ENCODE results near the gene MRPS25. TPM values are rescaled to one million over a fixed set of nuclear protein-coding genes. Genes with fewer than 3 reads are reported as not detected.

The MRPS25 gene
- total RNA-seq, 1 experiment from 2014 or later, result 58.3 TPM

DNA sequence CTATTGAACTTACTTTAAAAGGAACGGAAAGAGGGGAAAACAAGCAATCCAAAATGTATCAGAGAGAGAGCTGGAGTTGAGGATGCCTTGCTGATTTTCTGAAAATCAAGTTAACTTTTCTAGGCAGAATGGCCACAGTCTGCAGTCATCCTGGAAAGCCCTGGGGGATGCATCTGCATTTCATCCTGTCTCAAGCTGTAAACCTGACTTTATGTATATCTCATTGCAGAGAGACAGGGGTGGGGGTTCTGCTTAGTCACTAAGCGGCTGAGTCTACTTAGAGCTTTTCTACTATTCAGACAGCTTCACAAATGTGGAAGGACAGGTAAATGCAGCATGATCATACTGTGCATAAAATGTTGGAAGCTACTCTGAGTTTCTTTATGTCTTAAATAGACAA, 41.4 kb downstream of the MRPS25 start (continued):
- TF ChIP-seq SP1 (IDR thresholded peaks at IDR 0.05; ENCODE audit: low read depth), result no peak
- TF ChIP-seq, protein P1, sequence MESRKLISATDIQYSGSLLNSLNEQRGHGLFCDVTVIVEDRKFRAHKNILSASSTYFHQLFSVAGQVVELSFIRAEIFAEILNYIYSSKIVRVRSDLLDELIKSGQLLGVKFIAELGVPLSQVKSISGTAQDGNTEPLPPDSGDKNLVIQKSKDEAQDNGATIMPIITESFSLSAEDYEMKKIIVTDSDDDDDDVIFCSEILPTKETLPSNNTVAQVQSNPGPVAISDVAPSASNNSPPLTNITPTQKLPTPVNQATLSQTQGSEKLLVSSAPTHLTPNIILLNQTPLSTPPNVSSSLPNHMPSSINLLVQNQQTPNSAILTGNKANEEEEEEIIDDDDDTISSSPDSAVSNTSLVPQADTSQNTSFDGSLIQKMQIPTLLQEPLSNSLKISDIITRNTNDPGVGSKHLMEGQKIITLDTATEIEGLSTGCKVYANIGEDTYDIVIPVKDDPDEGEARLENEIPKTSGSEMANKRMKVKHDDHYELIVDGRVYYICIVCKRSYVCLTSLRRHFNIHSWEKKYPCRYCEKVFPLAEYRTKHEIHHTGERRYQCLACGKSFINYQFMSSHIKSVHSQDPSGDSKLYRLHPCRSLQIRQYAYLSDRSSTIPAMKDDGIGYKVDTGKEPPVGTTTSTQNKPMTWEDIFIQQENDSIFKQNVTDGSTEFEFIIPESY (IDR thresholded peaks at IDR 0.05; ENCODE audit: extremely low read depth, insufficient replicate concordance, low read length), result no peak

DNA sequence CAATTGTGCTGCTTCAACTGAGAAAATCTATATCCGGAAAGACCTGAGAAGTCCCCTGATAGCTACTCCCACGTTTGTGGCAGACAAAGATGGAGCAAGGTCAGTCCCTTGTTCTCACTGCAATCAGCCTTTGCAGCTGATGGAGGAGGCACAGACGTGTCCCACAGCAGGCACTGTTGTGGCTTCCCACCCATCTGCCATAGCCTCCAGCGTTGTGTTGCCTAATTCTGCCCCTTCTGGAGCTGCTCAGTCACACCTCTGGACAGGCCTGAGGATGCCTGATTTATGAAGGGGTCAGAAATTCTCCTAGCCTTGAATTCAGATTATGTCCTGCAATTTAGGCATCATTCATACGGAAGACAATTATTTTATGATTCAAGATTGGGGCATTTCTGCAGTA, 41.9 kb downstream of the MRPS25 start:
- Histone ChIP-seq H3K4me3 (replicated peaks in 1 of 2; ENCODE audit: low read depth in 1 of 2, low read length in 2 of 2) (no peak overlapping the region), H3K4me1 (ENCODE audit: control insufficient read depth in 1 of 2, insufficient read depth in 2 of 2, low read length in 2 of 2) (no peaks in the 10 kb centered on the region), H3K27ac (ENCODE audit: low read depth, low read length) (no peak overlapping the region), H3K4me2 (ENCODE audit: low read length) (no peak overlapping the region), H3K36me3 (ENCODE audit: control insufficient read depth in 1 of 2, insufficient read depth in 2 of 2, low read length in 2 of 2) (peaks cover 22 to 36% of the 10 kb centered on the region in 2 experiments; a peak in 3 of 4 replicates), H3K27me3 (ENCODE audit: insufficient read depth, low read length) (no peaks in the 10 kb centered on the region), H2AFZ (ENCODE audit: low read depth, low read length, poor library complexity, severe bottlenecking) (no peak overlapping the region), H3K79me2 (ENCODE audit: insufficient read depth, low read length) (no peaks in the 10 kb centered on the region), H4K20me1 (ENCODE audit: insufficient read depth) (no peaks in the 10 kb centered on the region), H3K9ac (ENCODE audit: low read length) (no peak overlapping the region), H3K9me2 (ENCODE audit: insufficient read depth) (no peaks in the 10 kb centered on the region), H3K9me3 (ENCODE audit: control insufficient read depth in 1 of 2, insufficient read depth in 1 of 2, low read depth in 1 of 2, low read length in 2 of 2) (no peaks in the 10 kb centered on the region)
- ATAC-seq (no peak), DNase-seq (ENCODE audit: low read depth, low spot score) (no peak)
- ChIA-PET RAD21 (ENCODE audit: low non-redundant PET in 1 of 2, low total read pairs in 2 of 2, uncharacterized antibody in 2 of 2, unreplicated experiment in 2 of 2) (no interaction called here), POLR2A (no interaction called here), CTCF (no interaction called here)
- intact Hi-C loops (cut with micrococcal nuclease), result no loop called here
- BruUV-seq (replicated peaks), result no TSS peak
- TF ChIP-seq RAD21 (IDR thresholded peaks at IDR 0.05; ENCODE audit: low read depth) (no peak), TCF7L2 (IDR thresholded peaks at IDR 0.05; ENCODE audit: borderline replicate concordance, extremely low read depth, insufficient read depth, insufficient read length) (no peak)

DNA sequence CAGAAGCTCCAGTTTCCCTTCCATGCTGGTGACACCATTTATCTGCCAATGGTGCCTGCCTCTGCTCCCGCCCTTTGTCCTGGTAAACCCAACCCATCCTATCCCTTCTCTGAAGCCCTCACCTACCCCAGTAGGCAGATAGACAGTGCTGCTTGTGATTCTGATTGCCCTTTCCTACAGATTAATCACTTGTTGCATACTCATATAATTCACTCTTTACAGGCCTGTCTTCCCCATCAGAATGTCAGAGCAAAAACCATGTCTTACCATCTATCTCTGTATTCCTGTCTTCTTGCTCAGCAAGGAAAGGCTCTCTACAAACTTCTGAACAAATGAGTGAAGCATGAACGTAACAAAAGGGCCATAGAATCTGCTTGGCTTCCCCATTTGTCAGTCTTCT, 47.9 kb downstream of the MRPS25 start:
- Histone ChIP-seq H3K4me3 (replicated peaks in 1 of 2; ENCODE audit: low read depth in 1 of 2, low read length in 2 of 2) (no peak overlapping the region), H3K36me3 (ENCODE audit: control insufficient read depth in 1 of 2, insufficient read depth in 2 of 2, low read length in 2 of 2) (peaks cover 19 to 31% of the 10 kb centered on the region in 2 experiments; a peak in 3 of 4 replicates), H4K20me1 (ENCODE audit: insufficient read depth) (no peaks in the 10 kb centered on the region), H3K27ac (ENCODE audit: low read depth, low read length) (no peak overlapping the region), H3K79me2 (ENCODE audit: insufficient read depth, low read length) (no peaks in the 10 kb centered on the region), H3K4me1 (ENCODE audit: control insufficient read depth in 1 of 2, insufficient read depth in 2 of 2, low read length in 2 of 2) (no peaks in the 10 kb centered on the region), H3K4me2 (ENCODE audit: low read length) (no peak overlapping the region), H3K9me2 (ENCODE audit: insufficient read depth) (no peaks in the 10 kb centered on the region), H3K9me3 (ENCODE audit: control insufficient read depth in 1 of 2, insufficient read depth in 1 of 2, low read depth in 1 of 2, low read length in 2 of 2) (no peaks in the 10 kb centered on the region), H3K27me3 (ENCODE audit: insufficient read depth, low read length) (no peaks in the 10 kb centered on the region), H2AFZ (ENCODE audit: low read depth, low read length, poor library complexity, severe bottlenecking) (no peak overlapping the region), H3K9ac (ENCODE audit: low read length) (no peak overlapping the region)
- intact Hi-C loops (cut with micrococcal nuclease), result no loop called here
- CTCF ChIA-PET, result no interaction called here
- DNase-seq (ENCODE audit: low read depth, low spot score) (no peak), ATAC-seq (no peak)
- RAD21 ChIA-PET (ENCODE audit: low non-redundant PET in 1 of 2, low total read pairs in 2 of 2, uncharacterized antibody in 2 of 2, unreplicated experiment in 2 of 2), result no interaction called here
- BruUV-seq (replicated peaks), result no TSS peak
- POLR2A ChIA-PET, result no interaction called here
- TF ChIP-seq ZFX (IDR thresholded peaks at IDR 0.05) (no peak), SIN3A (IDR thresholded peaks at IDR 0.05; ENCODE audit: low read depth) (no peak), JUND (IDR thresholded peaks at IDR 0.05) (no peak), EGR1 (IDR thresholded peaks at IDR 0.05; ENCODE audit: low read depth) (no peak), ZNF274 (IDR thresholded peaks at IDR 0.05; ENCODE audit: low read depth, low read length) (no peak), ELF1 (IDR thresholded peaks at IDR 0.05; ENCODE audit: borderline replicate concordance, low read depth) (no peak), FOSL1 (IDR thresholded peaks at IDR 0.05; ENCODE audit: low read depth) (no peak), EZH2phosphoT487 (IDR thresholded peaks at IDR 0.05; ENCODE audit: borderline replicate concordance) (no peak)
- TF ChIP-seq, protein P2, sequence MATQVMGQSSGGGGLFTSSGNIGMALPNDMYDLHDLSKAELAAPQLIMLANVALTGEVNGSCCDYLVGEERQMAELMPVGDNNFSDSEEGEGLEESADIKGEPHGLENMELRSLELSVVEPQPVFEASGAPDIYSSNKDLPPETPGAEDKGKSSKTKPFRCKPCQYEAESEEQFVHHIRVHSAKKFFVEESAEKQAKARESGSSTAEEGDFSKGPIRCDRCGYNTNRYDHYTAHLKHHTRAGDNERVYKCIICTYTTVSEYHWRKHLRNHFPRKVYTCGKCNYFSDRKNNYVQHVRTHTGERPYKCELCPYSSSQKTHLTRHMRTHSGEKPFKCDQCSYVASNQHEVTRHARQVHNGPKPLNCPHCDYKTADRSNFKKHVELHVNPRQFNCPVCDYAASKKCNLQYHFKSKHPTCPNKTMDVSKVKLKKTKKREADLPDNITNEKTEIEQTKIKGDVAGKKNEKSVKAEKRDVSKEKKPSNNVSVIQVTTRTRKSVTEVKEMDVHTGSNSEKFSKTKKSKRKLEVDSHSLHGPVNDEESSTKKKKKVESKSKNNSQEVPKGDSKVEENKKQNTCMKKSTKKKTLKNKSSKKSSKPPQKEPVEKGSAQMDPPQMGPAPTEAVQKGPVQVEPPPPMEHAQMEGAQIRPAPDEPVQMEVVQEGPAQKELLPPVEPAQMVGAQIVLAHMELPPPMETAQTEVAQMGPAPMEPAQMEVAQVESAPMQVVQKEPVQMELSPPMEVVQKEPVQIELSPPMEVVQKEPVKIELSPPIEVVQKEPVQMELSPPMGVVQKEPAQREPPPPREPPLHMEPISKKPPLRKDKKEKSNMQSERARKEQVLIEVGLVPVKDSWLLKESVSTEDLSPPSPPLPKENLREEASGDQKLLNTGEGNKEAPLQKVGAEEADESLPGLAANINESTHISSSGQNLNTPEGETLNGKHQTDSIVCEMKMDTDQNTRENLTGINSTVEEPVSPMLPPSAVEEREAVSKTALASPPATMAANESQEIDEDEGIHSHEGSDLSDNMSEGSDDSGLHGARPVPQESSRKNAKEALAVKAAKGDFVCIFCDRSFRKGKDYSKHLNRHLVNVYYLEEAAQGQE (IDR thresholded peaks at IDR 0.05; ENCODE audit: low read depth), result no peak
- TF ChIP-seq, protein P3, sequence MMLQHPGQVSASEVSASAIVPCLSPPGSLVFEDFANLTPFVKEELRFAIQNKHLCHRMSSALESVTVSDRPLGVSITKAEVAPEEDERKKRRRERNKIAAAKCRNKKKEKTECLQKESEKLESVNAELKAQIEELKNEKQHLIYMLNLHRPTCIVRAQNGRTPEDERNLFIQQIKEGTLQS (IDR thresholded peaks at IDR 0.05), result no peak
